Middle frontal gyrus (tissue), 1 donor: ENCODE measurements around the gene LDLRAD1.
A peak's percentile ranks its signal among the peaks of the same experiment; 100 is the strongest.
"Not testable (repeated sequence)": the region's sequence is repeated elsewhere in the genome, so short reads cannot be mapped to it uniquely, and the experiment has no call there.

ENCODE experiments used
- DNase-seq: peaks from one replicate; pipeline ENCODE4 v3.0.0-alpha.2; 2015; ENCODE audit warnings: low spot score; ENCODE audit errors: extremely low spot score

Gene LDLRAD1

DNA sequence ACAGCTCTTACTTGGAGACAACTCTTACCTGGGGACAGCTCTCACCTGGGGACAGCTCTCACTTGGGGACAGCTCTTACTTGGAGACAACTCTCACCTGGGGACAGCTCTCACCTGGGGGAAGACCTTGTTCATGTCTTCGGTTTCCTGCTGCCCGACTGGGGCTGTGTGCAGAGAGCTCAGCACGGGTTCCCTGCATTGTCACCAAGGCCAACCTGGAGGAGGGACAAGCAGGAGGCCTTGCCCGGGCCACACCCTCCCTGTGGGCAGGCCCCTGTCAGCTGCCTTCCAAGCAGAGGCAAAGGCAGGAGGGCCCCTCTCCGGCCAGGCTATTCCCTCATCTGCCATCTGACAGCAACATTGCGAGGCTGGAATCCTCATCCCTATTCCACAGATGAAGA lies at the start of gene LDLRAD1:
LDLRAD1 (minus strand) TSS at position 208 of the 400 bp plus-strand sequence; CDS start at position 134, 74 bp downstream.
- no peak for DNase-seq

GRCh38 chr1:54064299-54064698 lies 46.3 kb upstream of the LDLRAD1 start:
- DNase-seq = no peak

GRCh38 chr1:54054438-54054749 lies 36.4 kb upstream of the LDLRAD1 start:
- no peak for DNase-seq

GRCh38 chr1:54053745-54054437 lies 35.9 kb upstream of the LDLRAD1 start:
- no peak for DNase-seq

DNA sequence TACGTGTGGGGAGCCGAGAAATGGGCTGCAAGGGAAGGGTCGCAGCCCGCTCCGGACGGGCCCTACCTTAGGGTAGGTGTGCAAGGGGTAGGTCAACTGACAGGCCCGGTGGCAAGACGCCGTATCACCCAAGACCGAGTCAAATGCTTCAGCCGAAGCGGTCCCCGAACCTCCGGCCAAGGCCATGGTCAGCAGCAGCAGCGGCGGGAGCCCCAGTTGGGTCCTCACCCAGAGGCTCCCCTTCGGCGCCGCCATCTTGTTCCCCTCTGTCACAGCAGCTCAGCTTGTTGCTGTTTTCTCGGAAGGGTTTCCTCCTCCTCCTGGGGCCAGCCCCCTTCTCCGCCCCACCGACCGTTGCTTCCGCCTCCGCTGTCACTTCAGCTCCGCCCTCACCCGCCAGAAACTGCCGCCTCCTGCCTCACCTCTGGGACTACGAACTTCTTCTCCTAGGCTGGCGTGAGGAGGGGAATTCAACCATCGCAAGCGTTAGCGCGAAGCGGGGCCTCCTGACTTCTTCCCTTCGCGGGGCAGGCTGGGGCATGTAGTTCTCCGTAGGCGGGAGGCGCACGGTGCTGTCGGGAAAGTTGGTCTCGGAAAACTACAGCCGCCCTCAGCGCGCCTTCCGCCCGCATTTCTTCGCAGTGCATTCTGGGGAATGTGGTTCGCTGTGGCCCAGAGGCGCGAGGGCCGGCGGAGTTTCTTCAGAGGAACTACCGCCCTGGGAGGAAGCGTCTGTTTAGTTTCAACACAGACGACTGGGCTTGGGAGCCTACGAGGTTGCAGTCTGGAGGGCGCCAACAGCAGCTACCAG lies 35.2 kb upstream of the LDLRAD1 start, which contains the start of the genes TCEANC2 and TMEM59:
TCEANC2 (plus strand) TSS at position 675 of the 811 bp plus-strand sequence. CDS start 815 bp downstream, outside the sequence.
TMEM59 (minus strand) TSS at position 271 of the 811 bp plus-strand sequence; CDS start at position 255, 16 bp downstream.
- peak; percentile 97 for DNase-seq

GRCh38 chr1:54052431-54052933 lies 34.5 kb upstream of the LDLRAD1 start:
- DNase-seq = no peak

DNA sequence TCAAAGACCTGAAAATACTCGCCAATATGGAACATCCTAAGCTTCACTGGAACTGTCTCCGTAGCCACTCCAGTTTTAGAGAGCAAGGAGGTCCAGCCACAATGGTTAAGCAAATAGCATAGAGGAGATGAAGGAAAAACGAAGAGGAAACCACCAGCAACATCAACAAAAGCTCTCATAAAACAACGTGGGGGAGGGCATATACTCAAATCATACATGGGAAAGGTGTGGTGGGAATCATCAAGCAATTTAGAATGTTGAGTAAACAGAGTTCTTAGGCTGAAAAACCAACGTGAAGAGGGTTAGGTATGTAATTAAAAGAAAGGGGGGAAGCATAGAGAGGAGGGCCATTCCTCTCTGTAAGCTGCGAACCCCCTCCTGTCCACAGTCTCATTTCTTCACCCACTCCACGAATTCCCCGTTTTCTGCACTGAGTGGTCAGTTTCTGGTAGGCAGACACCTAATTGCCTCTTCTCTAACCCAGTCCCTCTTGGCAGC lies 34.0 kb upstream of the LDLRAD1 start:
- no peak for DNase-seq

GRCh38 chr1:54050435-54050834 lies 32.4 kb upstream of the LDLRAD1 start:
- not testable (repeated sequence) for DNase-seq

GRCh38 chr1:54047384-54048305 lies 29.7 kb upstream of the LDLRAD1 start:
- DNase-seq = no peak

DNA sequence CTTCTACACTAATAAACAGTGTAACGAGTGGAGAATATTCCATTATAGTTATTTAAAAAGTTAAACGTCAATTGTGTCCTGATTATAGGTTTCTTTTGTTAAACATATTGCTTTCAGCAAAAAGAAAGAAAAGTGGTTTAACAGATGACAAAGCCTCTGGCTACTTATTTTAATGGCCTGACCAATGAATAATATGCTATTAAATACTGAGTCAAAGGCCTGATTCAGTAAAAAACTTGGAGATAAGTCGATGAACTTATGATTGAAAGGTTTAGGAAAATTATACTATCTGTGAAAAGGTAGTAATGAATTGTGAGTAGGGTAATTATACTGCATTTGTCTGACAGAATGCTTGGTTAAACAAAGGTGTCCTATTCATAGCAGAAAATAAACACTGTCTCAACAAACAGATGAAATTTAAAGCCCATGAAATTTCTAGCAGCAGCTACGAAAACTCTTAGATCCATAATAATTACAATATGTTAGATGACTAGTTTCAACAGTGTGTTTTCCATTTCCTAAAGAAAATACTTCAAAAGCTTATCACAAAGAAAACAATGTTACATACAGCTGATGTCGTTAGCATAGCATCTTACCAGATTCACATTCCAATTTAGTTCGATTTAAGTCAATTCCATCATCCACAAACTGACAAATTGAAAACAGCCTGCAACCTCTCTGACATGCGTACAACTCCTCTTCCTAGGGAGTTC lies 28.8 kb upstream of the LDLRAD1 start:
- no peak for DNase-seq

GRCh38 chr1:54045496-54045895 lies 27.5 kb upstream of the LDLRAD1 start:
- DNase-seq = no peak

DNA sequence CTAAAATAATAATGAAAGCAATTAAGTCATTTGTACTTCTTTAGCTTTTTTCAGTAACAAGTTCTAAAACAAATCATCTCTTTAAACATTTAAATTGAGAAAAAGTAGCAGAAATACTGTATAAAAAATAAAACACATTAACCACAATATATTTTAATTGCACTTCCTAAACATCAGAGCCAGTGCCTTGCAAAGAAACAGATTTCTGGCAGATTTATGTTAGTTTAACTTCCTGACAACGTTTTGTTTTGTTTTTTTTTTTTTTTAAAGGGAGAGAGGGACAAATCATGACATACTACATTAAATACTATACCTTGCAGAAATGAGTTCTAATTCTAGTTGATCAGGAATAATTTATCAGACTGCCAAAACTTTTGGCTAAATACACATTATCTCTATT lies 23.8 kb upstream of the LDLRAD1 start:
- no peak for DNase-seq

- no peak for DNase-seq
Measured at GRCh38 chr1:54037476-54037875, 19.5 kb upstream of the LDLRAD1 start.

DNA sequence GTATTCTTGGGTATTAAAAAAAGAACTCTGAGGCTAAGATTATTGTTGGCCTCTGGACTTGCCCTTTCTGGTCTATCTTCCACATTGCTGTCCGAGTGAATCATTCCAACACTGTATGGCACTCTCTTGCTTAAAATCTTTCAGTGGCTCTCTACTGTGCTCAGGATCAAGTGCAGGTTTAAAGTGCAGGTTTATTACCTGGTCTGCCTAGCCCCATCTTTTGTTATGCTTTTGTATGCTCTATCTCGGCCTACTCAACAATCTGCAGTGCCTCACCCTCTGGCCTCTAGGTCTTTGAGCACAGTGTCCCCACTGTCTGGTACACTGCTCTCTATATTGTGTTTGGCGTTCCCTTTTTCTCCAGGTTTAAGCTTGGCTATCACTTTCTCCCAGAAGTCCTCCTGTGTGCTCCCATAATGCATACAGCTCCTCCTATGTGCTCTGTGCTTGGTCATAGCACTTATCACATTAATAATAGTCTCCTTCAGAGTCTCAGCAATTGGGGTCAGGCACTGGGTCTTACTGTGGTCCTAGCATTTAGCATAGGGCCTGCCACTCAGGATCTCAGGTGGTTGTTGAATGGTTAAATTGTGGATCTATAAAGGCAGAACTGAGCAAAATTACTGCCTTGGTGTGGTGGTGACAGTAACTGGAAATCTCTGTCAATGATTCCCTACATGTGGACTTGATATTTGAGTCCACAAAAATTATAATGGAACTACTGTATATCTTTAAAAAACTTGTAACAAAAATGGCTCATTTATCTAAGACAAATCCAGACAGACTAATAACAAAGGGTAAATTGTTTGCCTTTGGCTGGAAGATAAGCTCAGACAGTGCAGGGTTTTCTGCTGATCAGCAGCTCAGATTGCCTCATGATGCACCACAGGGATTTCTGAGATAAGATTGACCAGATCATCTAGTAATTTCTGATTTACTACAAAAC lies 10.6 kb upstream of the LDLRAD1 start:
- DNase-seq = no peak

GRCh38 chr1:54027848-54028247 lies 9.9 kb upstream of the LDLRAD1 start:
- no peak for DNase-seq

GRCh38 chr1:54024811-54025210 lies 6.8 kb upstream of the LDLRAD1 start:
- DNase-seq = not testable (repeated sequence)

DNA sequence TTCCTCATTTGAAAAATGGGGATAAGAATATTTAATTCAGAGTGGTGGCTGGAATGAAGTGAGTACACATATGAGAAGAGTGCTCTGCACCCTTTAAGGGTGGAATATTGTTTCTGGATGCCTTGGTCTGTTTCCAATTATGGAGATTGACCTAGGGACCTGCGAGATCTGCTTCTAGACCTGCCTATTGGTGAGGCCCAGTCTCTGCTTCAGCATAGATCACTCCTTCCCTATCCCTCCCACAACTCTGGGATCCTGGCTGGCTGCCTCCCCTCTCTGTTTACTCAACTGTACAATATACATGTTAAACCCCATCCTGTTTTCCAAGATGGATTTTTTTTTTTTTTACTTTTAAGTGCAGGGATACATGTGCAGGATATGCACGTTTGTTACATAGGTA lies 6.4 kb upstream of the LDLRAD1 start:
- no peak for DNase-seq

- not testable (repeated sequence) for DNase-seq
Measured at GRCh38 chr1:54019562-54020176, 1.7 kb upstream of the LDLRAD1 start.

DNA sequence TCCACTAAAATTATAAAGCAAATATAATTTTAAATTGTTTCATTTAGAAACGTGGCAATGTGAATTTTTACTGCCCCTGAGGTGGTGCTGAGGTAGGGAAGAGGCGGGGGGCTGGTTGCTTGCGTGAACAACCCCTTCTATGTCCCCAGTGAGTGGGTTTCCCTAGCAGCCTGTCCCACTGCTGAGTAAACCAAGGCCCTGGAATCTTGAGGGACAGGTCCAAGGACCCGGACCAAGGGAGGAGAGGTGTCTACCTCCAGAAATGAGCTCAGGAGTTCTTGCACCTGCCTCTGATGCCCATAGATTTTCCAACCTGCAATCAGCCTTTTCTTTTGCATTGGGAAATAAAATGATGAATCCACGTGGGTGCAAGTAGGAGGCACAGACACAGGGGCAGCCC lies 649 bp upstream of the LDLRAD1 start:
- DNase-seq = no peak
